WTC11 (cell line): Measurements from ENCODE around the gene PRKN.

Experiments
- ATF6 ChIP-seq: sonication (generic); formaldehyde crosslinking; IDR thresholded peaks from 2 replicates; pipeline ENCODE4 v1.8.1; 2023; ENCODE audit warnings: mild to moderate bottlenecking, missing genetic modification reagents
- CTCF ChIP-seq: fragments of 200-600 bp; IDR thresholded peaks from 2 replicates; pipeline ENCODE4 v1.8.0; 2022; ENCODE audit warnings: antibody characterized with exemption
- MAX ChIP-seq: sonication (generic); formaldehyde crosslinking; IDR thresholded peaks from 2 replicates; pipeline ENCODE4 v1.8.0; 2022; ENCODE audit warnings: mild to moderate bottlenecking, missing genetic modification reagents
- MYBL2 ChIP-seq: sonication (generic); formaldehyde crosslinking; IDR thresholded peaks from 2 replicates; pipeline ENCODE4 v1.8.1; 2023; ENCODE audit warnings: mild to moderate bottlenecking, moderate library complexity, missing genetic modification reagents
- RELA ChIP-seq: sonication (generic); formaldehyde crosslinking; IDR thresholded peaks from 2 replicates; pipeline ENCODE4 v1.8.1; 2022; ENCODE audit warnings: missing genetic modification reagents, mild to moderate bottlenecking, borderline replicate concordance

GRCh38 chr6:162358625-162359024 is 368.9 kb downstream of the PRKN start:
- TF ChIP-seq CTCF, result no peak
- TF ChIP-seq ATF6, result no peak
- TF ChIP-seq RELA (CRISPR knock-in tag), result no peak
- TF ChIP-seq MYBL2, result no peak
- no peak for TF ChIP-seq MAX
